MM.1S (cell line): ENCODE results near the gene SUMO4.

ENCODE experiments used
- DNase-seq: peaks from one replicate; pipeline ENCODE4 v3.0.0-alpha.2; 2015
- H2AFZ ChIP-seq: fragments of 300-600 bp; sonication (generic); 2 replicates; pipeline ENCODE4 v1.6.0; 2016; ENCODE audit warnings: antibody characterized with exemption, low read length
- H3F3A ChIP-seq: fragments of 300-600 bp; sonication (generic); 2 replicates; pipeline ENCODE4 v1.6.1; 2016; ENCODE audit warnings: mild to moderate bottlenecking, antibody characterized with exemption, low read length, moderate library complexity, mixed read lengths; ENCODE audit not compliant: insufficient read depth
- H3K27ac ChIP-seq: fragments of 300-600 bp; sonication (generic); 2 replicates; pipeline ENCODE4 v1.5.1; 2016; ENCODE audit warnings: mild to moderate bottlenecking, low read length
- H3K27me3 ChIP-seq: fragments of 300-600 bp; sonication (generic); replicated peaks from 2 replicates; pipeline ENCODE4 v1.6.0; 2016; ENCODE audit warnings: low read length; ENCODE audit not compliant: insufficient read depth
- H3K36me3 ChIP-seq: fragments of 300-600 bp; sonication (generic); replicated peaks from 2 replicates; pipeline ENCODE4 v1.6.1; 2016; ENCODE audit warnings: mild to moderate bottlenecking, low read length, mixed read lengths; ENCODE audit not compliant: insufficient read depth
- H3K4me1 ChIP-seq: fragments of 300-600 bp; sonication (generic); 2 replicates; pipeline ENCODE4 v1.6.1; 2016; ENCODE audit warnings: low read length, mixed read lengths
- H3K4me2 ChIP-seq: fragments of 300-600 bp; sonication (generic); 2 replicates; pipeline ENCODE4 v1.6.0; 2016; ENCODE audit warnings: low read depth, low read length
- H3K4me3 ChIP-seq: fragments of 300-600 bp; sonication (generic); 2 replicates; pipeline ENCODE4 v1.5.1; 2016; ENCODE audit warnings: low read length, mixed read lengths
- H3K79me2 ChIP-seq: fragments of 300-600 bp; sonication (generic); 2 replicates; pipeline ENCODE4 v1.6.1; 2016; ENCODE audit warnings: mixed run types, low read length, mixed read lengths
- H3K9ac ChIP-seq: fragments of 300-600 bp; sonication (generic); 2 replicates; pipeline ENCODE4 v1.6.1; 2016; ENCODE audit warnings: low read length, mixed read lengths
- H3K9me2 ChIP-seq: fragments of 300-600 bp; sonication (generic); replicated peaks from 2 replicates; pipeline ENCODE4 v1.6.1; 2016; ENCODE audit warnings: mild to moderate bottlenecking, low read length, mixed read lengths; ENCODE audit not compliant: insufficient read depth
- H3K9me3 ChIP-seq: fragments of 300-600 bp; sonication (generic); replicated peaks from 2 replicates; pipeline ENCODE4 v1.6.1; 2016; ENCODE audit warnings: mild to moderate bottlenecking, low read length, mixed read lengths; ENCODE audit not compliant: insufficient read depth
- H4K20me1 ChIP-seq: fragments of 300-600 bp; sonication (generic); 2 replicates; pipeline ENCODE4 v1.6.1; 2016; ENCODE audit warnings: mild to moderate bottlenecking, low read length, moderate library complexity, mixed read lengths; ENCODE audit not compliant: insufficient read depth
- EZH2 ChIP-seq: fragments of 300-600 bp; sonication (generic); optimal IDR thresholded peaks from 2 replicates; pipeline ENCODE3; 2017; ENCODE audit warnings: low read depth, mild to moderate bottlenecking, antibody characterized with exemption, low read length, mixed read lengths
- EZH2phosphoT487 ChIP-seq: fragments of 300-600 bp; sonication (generic); IDR thresholded peaks from 2 replicates; pipeline ENCODE4 v1.6.1; 2018; ENCODE audit warnings: antibody characterized with exemption, low read length
- TF ChIP-seq, protein P1 (sequence below): fragments of 300-600 bp; sonication (generic); IDR thresholded peaks from 2 replicates; pipeline ENCODE4 v1.5.1; 2016; ENCODE audit warnings: antibody characterized with exemption, low read length, mixed read lengths

Gene SUMO4

DNA sequence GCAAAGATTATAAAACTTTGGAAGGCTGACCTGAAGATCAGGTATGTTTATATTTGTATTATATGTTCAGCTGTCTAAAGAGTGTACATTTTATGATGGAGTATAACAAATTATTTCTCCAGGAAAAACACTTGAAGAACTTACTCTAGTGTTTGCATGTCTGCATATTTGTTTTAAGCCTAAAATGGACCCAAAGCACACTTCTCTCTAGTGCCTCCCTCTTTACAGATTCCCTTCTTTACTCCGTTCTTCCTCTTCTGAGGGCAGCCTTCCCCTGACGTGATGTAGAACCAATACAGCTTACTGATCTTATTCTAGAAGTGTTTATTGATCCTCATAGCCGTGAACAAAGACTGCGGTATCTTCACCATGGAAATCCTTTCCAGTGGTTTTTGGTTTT is 13.9 kb downstream of the SUMO4 start:
- Histone ChIP-seq H3K36me3 (no peaks in the 10 kb centered on the region), H3K4me2 (no peak overlapping the region), H4K20me1 (no peaks in the 10 kb centered on the region), H3K9ac (no peak overlapping the region), H3K79me2 (no peaks in the 10 kb centered on the region), H3K9me3 (no peaks in the 10 kb centered on the region), H3K9me2 (no peaks in the 10 kb centered on the region), H3K27ac (no peak overlapping the region), H3F3A (no peaks in the 10 kb centered on the region), H3K27me3 (no peaks in the 10 kb centered on the region), H3K4me3 (no peak overlapping the region), H2AFZ (no peak overlapping the region), H3K4me1 (no peaks in the 10 kb centered on the region)
- TF ChIP-seq, protein P1, sequence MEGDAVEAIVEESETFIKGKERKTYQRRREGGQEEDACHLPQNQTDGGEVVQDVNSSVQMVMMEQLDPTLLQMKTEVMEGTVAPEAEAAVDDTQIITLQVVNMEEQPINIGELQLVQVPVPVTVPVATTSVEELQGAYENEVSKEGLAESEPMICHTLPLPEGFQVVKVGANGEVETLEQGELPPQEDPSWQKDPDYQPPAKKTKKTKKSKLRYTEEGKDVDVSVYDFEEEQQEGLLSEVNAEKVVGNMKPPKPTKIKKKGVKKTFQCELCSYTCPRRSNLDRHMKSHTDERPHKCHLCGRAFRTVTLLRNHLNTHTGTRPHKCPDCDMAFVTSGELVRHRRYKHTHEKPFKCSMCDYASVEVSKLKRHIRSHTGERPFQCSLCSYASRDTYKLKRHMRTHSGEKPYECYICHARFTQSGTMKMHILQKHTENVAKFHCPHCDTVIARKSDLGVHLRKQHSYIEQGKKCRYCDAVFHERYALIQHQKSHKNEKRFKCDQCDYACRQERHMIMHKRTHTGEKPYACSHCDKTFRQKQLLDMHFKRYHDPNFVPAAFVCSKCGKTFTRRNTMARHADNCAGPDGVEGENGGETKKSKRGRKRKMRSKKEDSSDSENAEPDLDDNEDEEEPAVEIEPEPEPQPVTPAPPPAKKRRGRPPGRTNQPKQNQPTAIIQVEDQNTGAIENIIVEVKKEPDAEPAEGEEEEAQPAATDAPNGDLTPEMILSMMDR, result no peak
- TF ChIP-seq EZH2, result no peak
- no peak for TF ChIP-seq EZH2phosphoT487
- no peak for DNase-seq

DNA sequence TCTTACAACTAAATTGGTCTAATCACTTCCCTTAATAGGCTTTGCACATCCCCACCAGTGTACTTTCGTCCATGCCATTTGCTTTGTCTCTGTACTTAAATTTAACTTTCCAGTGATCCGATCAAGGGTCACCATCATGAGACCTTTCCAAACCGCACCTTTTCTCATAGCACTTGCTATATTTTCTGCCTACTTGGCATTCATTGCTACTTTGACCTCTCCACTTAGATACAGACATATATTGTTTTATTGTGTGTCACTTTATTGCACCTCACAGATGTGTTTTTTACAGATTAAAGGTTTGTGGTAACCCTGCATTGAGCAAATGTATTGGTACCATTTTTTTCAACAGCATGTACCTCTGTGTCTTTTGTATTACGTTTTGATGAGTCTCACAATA is 14.8 kb downstream of the SUMO4 start:
- no peaks in the 10 kb centered on the region for H3K9me2 ChIP-seq
- no peaks in the 10 kb centered on the region for H3K27me3 ChIP-seq
- H2AFZ ChIP-seq, result no peak overlapping the region
- no peak overlapping the region for H3K4me2 ChIP-seq
- no peak for DNase-seq
- H3K9me3 ChIP-seq, result no peaks in the 10 kb centered on the region
- H4K20me1 ChIP-seq, result no peaks in the 10 kb centered on the region
- TF ChIP-seq, protein P1, result no peak
- TF ChIP-seq EZH2 (no peak), EZH2phosphoT487 (no peak)
- no peaks in the 10 kb centered on the region for H3F3A ChIP-seq
- H3K4me1 ChIP-seq, result no peaks in the 10 kb centered on the region
- no peak overlapping the region for H3K27ac ChIP-seq
- no peaks in the 10 kb centered on the region for H3K79me2 ChIP-seq
- no peak overlapping the region for H3K9ac ChIP-seq
- no peaks in the 10 kb centered on the region for H3K36me3 ChIP-seq
- no peak overlapping the region for H3K4me3 ChIP-seq

DNA sequence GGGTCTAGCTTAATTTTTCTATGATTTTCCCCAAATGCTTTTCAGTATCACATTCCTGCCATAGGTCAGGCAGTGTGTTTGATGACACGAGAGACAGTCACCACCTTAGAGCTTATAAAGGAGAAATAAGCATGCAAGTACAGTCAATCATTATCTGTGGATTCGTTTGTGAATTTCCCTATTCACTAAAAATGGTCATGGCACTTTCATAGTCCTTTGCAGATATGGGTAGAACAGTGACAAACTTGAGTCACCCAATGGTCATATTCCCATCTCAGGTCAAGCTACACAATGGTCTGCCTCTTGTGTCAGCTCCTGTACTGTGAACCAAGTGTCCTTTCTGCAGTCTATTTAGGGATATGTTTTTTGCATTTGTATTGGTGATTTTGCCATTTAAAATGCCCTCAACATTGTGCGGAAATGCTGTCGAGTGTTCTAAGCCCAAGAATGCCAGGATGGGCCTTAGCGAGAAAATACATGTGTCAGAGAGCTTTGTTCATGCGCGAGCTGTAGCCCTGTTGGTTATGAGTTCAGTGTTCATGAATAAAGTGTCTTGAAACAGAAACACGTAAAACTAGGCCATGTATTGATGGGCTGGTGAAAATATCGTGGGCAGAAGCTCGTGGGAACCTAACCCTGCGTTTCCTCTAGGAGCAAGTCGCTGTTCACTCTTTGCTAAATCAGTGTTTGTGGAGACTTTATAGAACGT is 19.8 kb downstream of the SUMO4 start:
- no peaks in the 10 kb centered on the region for H3K9me3 ChIP-seq
- H3K27me3 ChIP-seq, result no peaks in the 10 kb centered on the region
- no peak overlapping the region for H2AFZ ChIP-seq
- DNase-seq, result no peak
- H3K27ac ChIP-seq, result no peak overlapping the region
- no peaks in the 10 kb centered on the region for H3K9me2 ChIP-seq
- H3K36me3 ChIP-seq, result no peaks in the 10 kb centered on the region
- H3K4me2 ChIP-seq, result no peak overlapping the region
- no peaks in the 10 kb centered on the region for H3K79me2 ChIP-seq
- TF ChIP-seq, protein P1, result no peak
- no peak for TF ChIP-seq EZH2
- TF ChIP-seq EZH2phosphoT487, result no peak
- no peaks in the 10 kb centered on the region for H4K20me1 ChIP-seq
- no peaks in the 10 kb centered on the region for H3F3A ChIP-seq
- H3K4me3 ChIP-seq, result no peak overlapping the region
- peaks cover 11% of the 10 kb centered on the region for H3K4me1 ChIP-seq
- H3K9ac ChIP-seq, result no peak overlapping the region
